ENCODE measurements around the gene PTPRQ.
"Not testable (repeated sequence)": the region's sequence is repeated elsewhere in the genome, so short reads cannot be mapped to it uniquely, and the experiment has no call there.

Gene PTPRQ

DNA sequence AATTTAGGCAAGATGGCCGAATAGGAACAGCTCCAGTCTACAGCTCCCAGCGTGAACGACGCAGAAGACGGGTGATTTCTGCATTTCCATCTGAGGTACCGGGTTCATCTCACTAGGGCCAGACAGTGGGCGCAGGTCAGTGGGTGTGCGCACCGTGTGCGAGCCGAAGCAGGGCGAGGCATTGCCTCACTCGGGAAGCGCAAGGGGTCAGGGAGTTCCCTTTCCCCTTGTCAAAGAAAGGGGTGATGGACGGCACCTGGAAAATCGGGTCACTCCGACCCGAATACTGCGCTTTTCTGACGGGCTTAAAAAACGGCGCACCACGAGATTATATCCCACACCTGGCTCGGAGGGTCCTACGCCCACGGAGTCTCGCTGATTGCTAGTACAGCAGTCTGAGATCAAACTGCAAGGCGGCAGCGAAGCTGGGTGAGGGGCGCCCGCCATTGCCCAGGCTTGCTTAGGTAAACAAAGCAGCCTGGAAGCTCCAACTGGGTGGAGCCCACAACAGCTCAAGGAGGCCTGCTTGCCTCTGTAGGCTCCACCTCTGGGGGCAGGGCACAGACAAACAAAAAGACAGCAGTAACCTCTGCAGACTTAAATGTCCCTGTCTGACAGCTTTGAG, 33.6 kb downstream of the PTPRQ start:
- not testable (repeated sequence) for DNase-seq

GRCh38 chr12:80484746-80485145, 40.7 kb downstream of the PTPRQ start:
- no peak for DNase-seq

DNA sequence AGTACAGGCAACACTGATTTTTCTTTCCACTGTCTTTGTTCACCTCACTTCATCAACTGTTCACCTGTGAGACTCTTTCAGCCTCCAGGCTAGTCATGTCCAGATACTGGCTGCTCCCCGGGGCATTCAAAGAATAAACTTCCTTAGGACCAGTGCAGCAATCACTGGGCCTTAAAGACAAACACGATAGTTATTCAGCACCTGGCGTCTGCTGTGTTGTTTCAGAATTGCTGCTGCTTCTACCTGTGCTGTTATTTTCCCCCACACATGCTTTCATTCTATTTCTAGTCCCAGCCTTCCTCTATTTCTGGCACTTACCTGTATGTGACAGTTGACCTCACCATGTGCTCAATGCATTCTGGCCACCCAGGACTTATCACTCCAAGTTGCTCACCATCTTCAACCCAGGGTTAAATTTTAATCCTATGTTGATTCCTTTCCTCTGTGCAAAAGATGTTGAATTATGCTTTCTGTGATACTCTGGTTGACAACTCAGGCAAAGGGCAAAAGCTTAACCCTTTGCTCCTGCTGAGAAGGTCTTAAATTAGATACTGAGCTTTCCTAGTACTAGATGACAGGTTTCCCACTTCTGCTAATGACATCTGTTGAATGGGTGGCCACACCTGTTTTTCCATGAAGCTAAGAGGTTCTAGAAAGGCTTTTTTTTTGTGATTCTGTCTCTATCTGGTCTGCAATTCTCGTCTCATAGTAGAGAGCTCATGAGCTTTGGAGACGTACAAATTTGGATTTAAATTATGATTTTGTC, 41.4 kb downstream of the PTPRQ start:
- no peak for DNase-seq

DNA sequence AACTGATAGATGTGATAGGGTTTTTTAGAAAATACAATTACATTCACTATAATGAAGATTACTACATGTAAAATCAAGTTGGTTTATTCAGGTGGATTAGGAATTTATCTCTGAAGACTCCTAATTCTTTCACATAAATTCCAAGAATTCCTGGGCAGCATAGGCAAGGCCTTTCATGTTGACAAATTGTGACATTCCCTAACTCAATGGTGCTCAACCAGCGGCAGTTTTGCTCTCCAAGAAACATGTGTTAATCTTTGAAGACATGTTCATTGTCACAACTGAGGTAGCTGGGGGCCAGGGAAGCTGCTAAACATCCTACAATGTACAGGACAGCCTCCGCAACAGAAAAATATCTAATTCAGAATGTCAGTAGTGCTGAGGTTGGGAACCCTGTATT, 46.3 kb downstream of the PTPRQ start:
- DNase-seq: no peak

DNA sequence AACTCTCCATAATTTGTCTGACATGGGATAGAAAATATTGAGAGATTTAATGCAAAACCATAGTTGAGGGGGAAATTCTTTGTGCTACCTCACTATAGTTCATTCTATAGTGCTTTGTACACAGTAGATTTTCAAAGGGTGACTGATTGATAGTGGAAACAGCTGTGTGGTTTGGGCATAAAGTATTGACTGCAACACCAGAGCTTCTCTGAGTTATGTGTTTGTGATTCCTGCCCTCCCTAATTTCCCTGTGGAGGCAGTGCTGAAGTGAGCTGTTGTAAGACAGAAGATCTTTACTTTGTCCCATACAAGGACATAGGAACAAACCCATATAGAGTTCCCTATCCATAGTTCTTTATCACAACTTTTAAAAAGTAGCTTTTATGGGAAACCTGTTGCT, 47.1 kb downstream of the PTPRQ start:
- no peak for DNase-seq

DNA sequence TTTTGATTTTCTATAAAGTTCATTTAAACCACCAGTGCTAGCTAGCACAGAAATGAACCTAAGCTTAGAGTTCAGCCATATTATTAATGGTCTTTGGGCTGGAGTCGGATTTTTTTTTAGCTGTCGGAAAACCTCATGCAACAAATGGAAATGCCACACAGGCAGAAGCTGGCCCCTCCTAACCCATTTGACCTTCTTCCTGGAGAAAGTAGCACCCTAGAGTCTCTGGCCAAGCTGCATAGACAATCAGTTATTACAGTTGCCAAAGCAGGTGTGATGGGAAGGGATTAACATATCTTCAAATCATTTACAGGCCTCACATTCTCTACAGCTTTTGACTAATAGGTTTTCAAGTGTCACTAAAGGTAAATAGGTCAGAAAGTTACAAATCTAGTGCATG, 49.4 kb downstream of the PTPRQ start:
- no peak for DNase-seq

DNA sequence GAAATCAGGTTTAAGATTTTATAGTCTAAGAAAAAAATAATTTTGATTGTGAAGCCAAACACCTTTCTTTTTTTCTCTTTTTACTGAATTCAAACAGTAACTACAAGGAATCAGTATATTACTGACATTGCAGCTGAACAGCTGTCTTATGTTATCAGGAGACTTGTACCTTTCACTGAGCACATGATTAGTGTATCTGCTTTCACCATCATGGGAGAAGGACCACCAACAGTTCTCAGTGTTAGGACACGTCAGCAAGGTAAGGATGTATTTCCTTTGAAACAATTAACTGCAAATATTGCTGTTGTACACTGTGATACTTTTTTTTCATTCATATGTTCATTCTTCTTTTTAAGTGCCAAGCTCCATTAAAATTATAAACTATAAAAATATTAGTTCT, 50.8 kb downstream of the PTPRQ start:
- no peak for DNase-seq

GRCh38 chr12:80498059-80498728, 54.2 kb downstream of the PTPRQ start:
- DNase-seq: no peak

GRCh38 chr12:80504389-80505163, 60.5 kb downstream of the PTPRQ start:
- DNase-seq: no peak

GRCh38 chr12:80509781-80510556, 65.9 kb downstream of the PTPRQ start:
- DNase-seq: no peak

- no peak for DNase-seq
Measured at GRCh38 chr12:80512781-80513180, 68.7 kb downstream of the PTPRQ start.

DNA sequence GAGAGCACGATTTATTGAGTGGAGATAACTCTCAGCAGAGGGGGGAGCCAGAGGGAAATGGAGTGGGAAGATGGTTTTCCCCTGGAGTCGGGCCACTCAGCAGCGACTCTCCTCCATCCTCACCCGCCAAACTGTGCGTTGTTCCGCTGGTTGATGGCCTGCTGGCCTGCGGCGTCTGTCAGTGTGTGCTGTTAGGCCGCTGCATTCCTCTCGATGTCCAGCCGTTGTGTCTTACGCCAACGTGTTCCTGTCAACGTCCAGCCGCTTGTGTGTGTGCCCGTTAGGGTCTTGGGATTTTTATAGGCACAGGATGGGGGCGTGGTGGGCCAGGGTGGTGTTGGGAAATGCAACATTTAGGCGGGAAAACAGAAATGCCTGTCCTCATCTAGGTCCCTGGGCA, 69.2 kb downstream of the PTPRQ start:
- DNase-seq: no peak

GRCh38 chr12:80517655-80518054, 73.6 kb downstream of the PTPRQ start:
- DNase-seq: no peak

DNA sequence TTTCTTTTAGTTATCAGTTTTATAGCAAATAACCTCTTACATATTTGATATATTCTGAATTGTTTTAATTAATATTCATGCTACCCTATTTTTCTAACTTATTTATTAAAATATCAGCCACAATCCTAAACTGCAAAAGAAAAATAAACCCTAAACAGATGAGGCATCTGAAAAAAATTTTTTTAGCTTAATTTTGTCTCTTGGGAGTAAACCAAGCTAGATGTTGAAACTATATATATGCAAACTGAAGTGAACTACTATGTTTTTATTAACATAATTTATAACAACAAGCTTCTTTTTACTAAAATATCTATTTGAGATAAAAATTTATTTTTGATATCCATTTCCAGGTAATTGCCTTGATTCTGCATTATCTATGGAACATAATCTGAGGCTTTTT, 87.6 kb downstream of the PTPRQ start:
- no peak for DNase-seq

DNA sequence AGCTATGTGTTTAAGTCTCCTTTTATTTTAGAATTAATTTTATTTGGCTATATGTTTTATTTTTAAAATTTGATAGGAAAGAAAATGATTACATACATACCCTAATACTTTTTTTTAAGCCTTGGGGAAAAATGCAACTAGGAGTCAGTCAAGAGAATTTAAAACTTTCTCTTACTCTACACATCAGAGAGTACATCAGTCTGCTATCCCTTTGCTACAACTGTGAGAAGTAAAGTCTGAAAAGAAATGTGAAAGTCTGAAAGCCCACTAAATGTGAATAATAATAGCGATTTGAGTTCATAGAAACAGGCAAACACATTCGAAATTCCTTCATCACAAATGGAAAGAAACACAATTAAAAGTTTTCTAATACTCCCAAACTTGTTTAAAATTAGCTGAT, 95.0 kb downstream of the PTPRQ start:
- no peak for DNase-seq

DNA sequence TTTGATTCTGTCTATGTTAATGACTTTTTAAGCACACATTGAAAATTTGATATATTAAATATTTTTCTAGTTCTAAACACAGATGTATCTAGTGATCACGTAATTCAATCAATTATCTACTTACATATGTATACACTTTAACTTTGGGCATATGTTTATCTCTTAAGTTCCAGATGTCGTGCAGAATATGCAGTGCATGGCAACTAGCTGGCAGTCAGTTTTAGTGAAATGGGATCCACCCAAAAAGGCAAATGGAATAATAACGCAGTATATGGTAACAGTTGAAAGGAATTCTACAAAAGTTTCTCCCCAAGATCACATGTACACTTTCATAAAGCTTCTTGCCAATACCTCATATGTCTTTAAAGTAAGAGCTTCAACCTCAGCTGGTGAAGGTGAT, 105.3 kb downstream of the PTPRQ start:
- DNase-seq: no peak

DNA sequence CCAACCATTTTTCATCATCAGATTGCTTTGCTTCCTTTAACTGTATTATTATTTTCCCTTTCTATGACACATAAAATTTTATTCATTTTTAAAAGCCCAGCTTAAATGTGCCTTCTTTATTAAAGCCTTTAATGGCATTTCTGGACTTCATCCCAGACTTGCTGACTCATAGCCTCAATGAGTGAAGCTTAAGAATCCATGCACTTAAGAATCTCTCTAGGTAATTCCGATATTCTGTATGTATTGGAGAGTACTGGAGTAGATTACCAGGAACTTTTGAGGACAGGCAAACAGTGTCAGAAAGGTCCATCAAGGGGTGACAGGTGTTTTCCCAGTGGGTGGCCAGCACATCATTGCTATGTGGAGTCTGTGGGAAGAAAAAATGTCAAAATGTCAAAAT, 107.9 kb downstream of the PTPRQ start:
- DNase-seq: no peak

DNA sequence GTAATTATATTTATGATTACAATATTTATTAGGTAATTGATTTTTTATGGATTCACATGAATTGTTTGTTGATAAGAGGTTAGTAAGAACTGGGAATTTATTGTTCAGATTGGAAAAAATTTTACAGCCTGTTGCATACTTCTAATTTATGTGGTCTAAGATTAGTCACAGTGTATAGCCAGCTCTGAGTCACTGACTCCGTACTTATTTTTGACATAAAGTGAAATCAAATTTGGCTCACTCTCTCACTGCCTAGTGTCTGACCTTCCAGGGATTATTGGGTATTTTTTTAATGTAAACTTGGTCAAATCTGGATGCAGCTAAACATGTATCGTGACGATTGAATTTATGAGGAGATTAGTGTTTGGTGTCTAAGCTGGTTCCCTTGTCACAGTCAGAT, 109.3 kb downstream of the PTPRQ start:
- DNase-seq: no peak

- no peak for DNase-seq
Measured at GRCh38 chr12:80556566-80556965, 112.5 kb downstream of the PTPRQ start.

DNA sequence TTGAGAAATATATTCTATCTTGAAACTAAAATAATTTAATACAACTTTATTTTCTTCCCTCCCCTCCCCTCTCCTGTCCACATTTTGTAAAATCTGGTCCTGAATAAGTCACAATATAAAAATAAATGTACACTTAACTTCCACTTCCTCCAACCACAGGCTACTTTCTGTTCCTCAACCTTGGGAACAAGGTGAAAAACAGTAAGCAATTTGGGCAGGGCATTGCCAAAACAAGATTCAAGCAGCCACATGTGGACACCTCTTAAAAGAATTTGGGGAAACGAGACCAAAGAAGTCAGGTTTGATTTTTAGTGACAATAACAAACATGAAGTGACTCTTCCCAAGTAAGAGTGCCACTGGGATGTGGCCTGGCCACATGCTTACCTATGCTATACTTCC, 115.7 kb downstream of the PTPRQ start:
- DNase-seq: no peak

DNA sequence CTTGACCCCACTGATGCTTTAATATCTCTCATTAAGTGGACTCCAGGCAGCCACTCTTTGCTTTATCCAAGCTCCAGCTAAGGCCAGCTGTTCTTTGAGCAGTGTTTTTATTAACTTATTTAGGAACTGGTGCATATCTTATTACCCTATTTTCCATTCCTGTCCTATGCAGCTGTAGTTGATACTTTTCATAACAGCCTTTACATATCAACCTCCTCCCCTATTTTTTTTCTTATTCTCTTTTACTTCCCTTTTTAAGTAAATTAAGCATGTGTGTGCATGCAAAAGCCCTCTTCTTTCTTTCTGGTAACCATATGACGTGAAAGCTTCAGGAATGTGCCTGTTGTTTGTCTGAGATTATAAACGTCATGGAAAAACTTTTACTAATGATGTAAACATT, 121.2 kb downstream of the PTPRQ start:
- DNase-seq: no peak

- DNase-seq: no peak
Measured at GRCh38 chr12:80567401-80567800, 123.4 kb downstream of the PTPRQ start.

Measured in GDM1 (cell line).